Activated CD4-positive, alpha-beta T cell treated with anti-CD3 and anti-CD28 coated beads for 48 hours (primary cell): ENCODE results near the gene CCDC187.
A peak's percentile ranks its signal among the peaks of the same experiment; 100 is the strongest.

Experiments used
- DNase-seq: peaks from one replicate; pipeline ENCODE4 v3.0.0-alpha.2; 2020

The CCDC187 gene

GRCh38 chr9:136296434-136297015 is 7.4 kb downstream of the CCDC187 start:
- no peak for DNase-seq

DNA sequence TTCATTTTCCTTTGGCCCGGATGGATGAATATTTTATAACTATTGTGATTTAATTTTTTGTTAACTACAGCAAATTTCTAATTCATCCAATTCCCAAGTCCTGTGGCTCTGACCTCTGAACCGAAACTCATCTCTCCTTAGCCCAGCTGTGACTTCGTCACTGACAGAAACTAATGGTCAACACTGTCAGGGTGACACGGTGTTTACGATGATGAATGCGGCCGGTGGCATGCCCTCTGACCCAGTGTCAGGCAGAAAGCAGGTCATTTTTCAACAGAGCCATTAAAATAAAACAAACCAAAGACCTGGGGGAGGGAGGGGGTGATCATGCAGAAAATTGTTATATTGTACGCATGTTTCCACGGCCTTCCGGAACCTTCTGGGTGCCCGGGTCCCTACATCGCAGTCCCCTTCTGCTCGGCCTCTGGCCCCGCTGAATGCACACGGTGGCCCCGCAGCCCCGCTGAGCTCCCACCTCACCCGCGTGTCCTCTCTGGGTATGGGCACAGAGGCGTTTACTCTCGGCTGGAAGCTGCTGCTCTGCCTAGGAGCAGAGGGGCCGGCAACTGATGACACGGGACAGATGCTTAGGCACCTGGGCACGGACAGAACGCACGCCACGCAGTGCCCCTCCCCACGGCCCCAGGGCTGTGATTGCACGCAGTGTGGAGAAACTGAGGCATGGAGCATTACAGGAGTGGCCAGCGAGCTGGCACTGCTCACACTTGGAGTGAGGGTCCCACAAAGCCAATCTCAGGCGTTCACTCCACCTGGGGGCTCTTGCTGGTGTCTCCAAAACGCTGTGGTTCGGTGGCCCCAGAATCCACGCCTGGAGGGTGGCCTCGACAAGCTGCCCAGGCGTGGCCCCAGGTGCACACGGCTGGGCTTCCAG is 8.1 kb downstream of the CCDC187 start:
- DNase-seq = no peak

DNA sequence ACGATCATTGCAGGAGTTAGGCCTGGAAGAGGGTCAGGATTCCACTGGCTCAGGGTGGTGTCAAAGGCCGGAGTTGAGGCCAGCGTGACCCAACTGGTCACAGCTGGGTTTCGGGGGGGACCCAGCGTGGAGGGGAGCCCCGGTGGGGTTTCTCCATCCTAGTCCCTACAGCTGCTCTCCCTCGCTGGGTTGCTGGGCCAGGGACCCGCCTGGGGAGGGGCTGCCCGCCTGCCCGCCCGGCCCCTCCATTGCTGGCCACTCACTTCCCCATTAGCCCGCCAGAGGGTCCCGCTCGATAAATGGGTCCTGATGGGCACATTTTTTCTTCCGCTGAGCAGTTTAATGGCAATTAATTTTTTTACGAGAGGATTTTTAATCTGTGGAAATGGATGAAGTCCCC is 8.8 kb downstream of the CCDC187 start:
- no peak for DNase-seq

GRCh38 chr9:136294437-136294836 is 9.5 kb downstream of the CCDC187 start:
- no peak for DNase-seq

DNA sequence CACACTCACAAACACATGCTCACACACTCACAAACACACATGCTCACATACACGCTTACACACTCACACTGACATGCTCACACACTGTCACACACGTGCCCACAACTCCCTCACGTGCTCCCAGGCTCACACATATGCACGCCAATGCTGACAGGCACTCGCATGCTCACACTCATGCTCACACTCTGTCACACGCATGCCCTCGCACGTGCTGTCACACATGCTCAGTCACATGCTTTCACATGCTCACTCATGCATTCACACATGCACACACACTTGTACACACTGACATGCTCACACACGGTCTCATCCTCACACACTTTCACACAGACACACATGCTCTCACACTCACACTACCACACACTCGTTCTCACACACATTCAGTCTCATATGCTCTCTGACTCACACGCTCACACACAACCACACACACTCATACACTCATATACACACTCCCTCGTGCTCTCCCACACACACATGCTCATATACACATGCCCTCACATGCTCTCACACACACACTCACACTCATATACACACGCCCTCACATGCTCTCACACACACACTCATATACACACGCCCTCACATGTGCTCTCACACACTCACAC is 10.3 kb downstream of the CCDC187 start:
- DNase-seq = no peak

- DNase-seq = no peak
Measured at GRCh38 chr9:136292591-136293448, 11.1 kb downstream of the CCDC187 start.

GRCh38 chr9:136292026-136292538 is 11.8 kb downstream of the CCDC187 start:
- DNase-seq = no peak

DNA sequence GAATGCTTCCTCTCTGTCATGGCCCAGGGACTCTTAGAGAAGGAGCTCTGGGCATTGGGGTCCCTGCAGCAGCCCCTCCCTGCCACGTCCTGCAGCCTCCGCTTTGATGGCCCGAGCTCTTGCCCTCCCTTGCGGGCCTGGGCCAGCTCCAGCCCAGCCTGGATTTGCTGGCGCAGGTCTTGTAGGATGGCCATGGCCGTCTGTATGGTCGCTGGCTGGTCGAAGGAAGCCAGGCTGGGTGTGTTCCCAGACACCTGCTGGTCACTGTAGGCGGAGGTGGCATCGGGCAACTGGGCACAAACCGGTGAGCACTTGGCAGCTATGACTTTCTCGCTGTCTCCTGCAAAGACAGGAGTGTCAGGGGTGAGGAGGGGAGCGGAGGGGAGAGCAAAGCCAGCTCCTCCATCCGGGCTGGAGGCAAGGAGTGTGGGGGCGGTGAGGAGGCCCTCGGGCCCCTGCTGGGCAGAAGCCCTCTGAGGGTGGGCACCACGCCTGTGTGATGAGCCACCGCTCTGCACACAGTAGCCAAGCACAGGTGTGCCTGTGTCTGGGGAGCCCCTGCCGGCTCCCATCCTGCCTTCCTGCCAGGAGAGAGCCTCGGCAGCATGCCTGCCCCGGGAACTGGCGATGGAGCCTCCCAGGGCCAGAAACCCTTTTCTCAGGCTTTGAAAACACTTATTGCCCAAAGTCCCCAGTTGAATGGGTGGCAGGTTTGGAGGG is 12.4 kb downstream of the CCDC187 start:
- DNase-seq = no peak

DNA sequence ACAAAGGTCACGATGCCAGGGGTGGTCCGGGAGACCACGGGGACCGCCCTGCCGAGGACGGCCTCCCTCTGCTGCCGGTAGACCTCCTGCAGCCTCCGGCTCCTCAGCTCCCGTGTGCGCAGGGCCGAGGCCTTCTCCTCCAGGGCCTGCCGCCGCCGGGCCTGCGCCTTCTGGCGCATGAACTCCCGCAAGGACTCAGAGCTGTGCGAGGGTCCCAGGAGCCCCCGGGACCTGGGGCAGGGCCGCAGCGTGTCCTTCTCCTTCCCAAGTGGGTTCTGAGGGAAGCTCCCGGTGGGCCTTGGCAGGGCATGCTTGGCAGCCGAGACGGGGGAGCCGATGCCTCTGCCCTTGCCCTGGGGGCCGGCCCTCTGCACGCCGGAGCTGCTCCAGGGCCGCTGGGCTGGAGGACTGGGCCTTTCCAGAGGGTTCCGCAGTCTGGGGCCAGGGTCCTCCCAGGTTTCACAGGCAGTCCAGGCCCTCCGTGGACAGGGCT is 13.3 kb downstream of the CCDC187 start:
- DNase-seq = no peak

DNA sequence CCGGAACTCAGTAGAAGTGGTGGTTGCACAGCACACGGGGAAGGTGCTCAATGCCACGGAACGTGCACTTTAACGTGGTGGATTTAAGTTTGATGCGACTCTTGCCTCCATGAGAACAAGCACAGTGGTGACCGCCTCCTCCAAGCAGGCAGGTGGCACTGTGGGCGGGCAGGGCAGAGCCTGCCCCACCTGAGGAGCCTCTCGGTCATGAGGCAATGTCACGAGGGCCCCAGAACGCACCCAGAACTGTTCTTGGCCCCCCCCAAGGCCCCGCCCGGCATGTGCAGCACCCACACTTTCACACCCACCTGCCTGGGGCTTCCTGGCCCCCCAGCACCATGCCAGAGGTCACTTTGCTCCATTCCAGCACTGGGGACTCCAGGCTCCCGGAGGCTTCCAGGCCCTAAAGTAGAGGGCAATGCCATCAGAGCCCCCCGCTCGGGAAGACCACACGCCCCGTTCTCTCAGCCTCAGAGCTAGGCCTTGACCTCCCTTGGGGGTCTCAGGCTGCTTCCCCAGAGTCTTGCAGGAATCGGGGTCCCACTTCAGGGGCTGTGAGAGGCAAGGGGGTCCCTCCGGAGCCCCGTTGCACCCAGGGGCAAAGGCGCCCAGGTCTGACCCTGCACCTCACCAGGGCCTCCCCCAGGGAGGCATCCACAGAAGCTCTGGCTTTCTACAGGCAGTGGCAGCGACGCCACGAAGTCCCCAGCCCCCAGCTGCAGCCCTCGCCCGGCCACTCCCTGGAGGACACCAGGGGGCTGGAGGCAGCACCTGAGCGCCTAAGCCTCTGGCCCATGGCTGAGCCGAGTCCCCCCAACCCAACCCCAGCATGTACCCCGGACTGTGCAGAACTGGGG is 14.0 kb downstream of the CCDC187 start:
- no peak for DNase-seq

DNA sequence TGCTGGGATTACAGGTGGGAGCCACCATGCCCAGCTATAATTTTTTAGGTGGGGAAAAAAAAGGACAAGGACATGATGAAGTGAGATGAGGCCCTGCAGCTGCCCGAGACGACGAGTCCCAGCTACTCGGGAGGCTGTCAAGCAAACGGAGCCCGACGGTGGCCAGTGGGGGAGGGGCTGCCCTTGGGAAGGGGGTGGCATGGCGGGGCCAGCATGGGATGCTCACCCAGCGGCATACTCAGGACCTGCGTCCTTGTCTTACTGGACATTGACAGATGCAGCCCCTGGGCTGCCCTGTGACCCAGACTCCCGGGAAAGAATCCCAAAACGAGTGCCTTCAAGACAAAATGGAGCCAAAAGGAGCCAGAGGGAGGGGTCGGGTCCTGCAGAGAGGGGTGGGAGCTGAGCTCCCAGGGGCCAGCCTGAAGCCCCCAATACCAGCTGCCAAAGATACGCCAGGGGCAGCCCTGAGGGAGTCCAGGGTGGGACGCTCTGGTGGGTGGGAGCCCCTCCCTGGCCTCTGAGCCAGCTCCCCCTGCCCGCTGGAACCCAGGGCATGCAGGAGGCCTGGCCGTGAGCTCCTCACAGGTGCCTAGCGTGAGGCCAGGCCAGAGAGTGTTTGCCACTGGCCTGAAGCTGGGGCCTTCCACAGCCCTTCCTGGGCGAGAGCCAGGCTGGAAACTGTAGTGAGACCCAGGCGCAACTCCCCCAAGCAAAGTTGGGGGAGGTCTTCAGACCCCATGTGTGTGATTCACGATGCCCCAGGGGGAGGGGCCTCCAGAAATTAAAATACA is 15.7 kb downstream of the CCDC187 start:
- no peak for DNase-seq

- no peak for DNase-seq
Measured at GRCh38 chr9:136286987-136287379, 16.9 kb downstream of the CCDC187 start.

- DNase-seq = no peak
Measured at GRCh38 chr9:136286359-136286986, 17.4 kb downstream of the CCDC187 start.

DNA sequence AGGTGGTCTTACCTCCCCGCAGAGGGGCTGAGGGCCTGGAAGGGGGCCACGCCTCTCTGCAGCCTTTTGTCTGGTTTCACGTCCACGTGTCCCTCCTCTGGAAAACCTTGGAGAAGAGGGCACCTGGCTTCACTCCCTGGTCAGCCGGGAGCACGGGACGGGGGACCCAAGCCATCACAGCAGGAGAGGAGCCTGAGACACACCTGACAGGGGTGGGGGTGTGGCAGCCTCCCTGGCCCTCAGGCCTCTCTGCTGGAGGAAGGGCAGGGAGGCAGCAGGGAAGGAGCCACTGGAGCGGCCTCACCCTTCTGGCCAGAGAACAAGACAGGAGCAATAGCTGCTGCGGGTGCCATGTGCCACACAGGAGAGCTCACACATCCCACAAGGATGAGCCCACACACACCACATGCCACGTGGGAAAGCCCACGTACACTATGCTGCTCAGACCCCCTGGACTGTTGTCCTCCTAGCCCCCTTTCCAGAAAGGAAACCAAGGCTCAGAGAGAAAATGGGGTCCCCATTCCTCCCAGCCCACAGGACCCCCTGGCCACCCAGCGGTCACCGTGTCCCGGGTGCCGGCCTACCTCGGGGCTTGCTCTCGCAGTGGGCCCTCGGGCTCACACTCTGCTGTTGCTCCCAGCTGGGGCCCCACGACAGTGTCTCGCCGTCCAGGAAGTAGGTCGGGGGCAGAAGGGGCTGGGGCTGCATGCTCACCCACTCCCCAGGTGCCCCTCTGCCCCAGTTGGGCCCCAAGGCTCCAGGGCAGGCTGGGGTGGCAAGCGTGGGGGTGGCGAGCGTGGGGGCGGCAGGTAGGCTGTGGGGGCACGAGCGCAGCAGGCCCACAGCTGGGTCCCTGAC is 18.2 kb downstream of the CCDC187 start:
- DNase-seq = no peak

- DNase-seq = no peak
Measured at GRCh38 chr9:136284951-136285350, 18.9 kb downstream of the CCDC187 start.

GRCh38 chr9:136284311-136284710 is 19.6 kb downstream of the CCDC187 start:
- DNase-seq = no peak

DNA sequence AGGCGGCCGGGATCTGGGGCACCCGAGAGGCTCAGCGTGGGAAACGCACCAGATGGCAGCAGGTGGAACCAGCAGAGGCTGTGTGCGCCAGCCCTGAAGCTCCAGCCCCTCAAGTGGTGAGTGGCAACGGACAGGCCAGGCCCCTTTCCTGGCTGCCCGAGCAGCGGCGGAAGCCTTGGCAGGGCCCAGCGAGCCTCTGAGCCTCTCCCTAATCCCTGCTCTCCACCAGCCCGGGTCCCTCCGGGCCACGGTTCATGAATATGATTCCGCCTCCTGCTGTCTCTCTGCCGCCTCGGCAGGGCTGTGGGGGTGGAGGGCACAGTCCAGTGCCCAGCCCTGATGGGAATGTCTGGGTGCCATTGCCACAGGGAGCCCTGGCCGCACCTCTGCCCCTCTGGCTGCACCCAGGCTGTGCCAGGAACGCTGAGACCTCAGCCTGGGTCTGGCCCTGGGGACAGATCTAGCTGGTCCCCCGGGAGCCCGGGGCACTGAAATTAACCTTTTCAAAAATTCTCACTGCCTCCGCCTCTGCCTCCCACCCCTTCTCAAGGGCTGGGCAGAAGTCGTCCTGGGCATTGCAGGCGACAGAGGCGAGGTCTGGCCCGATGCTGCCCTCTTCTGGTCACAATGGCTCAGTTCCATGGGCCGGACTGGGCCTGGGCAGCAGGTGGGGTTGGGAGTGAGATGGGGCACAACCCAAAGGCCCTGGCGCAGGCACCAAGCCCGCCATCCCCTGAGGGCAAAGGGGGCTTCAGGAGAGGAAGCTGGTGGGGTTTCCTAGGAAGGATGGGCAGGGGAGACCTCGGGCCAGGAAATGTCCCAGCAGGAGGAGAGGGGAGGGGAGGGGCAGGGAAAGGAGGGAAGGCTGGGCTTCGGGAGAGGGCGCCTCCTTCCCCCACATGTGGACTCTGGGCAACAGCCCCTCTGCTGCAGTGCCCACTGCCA is 20.3 kb downstream of the CCDC187 start:
- peak; percentile 83 for DNase-seq
